Liver (tissue), 9 donors: ENCODE data around the gene ASB5. TPM values are rescaled to one million over a fixed set of nuclear protein-coding genes. Genes with fewer than 3 reads are reported as not detected.

Experiments
- DNase-seq: peaks from one replicate; pipeline ENCODE4 v3.0.0-alpha.2; 2017; ENCODE audit warnings: low spot score
- H3K27ac ChIP-seq, 2 donors: one replicate each; pipeline ENCODE4 v1.7.0; 2013; ENCODE audit warnings: inconsistent platforms in 2 of 2, low read length in 2 of 2, control low read depth in 1 of 2, low read depth in 1 of 2, mild to moderate bottlenecking in 1 of 2
- H3K27me3 ChIP-seq, 4 donors: one replicate each; pipeline versions ENCODE4 v1.6.1 to v1.7.0; 2013; ENCODE audit warnings: low read length in 3 of 4, inconsistent platforms in 1 of 4, mild to moderate bottlenecking in 1 of 4, moderate library complexity in 1 of 4; ENCODE audit not compliant: control insufficient read depth in 4 of 4, insufficient read depth in 4 of 4
- H3K36me3 ChIP-seq, 4 donors: one replicate each; pipeline versions ENCODE4 v1.6.1 to v1.7.0; 2013; ENCODE audit warnings: low read length in 3 of 4, mild to moderate bottlenecking in 3 of 4, low read depth in 1 of 4, moderate library complexity in 1 of 4; ENCODE audit not compliant: control insufficient read depth in 4 of 4, insufficient read depth in 3 of 4
- H3K4me1 ChIP-seq, 4 donors: one replicate each; pipeline versions ENCODE4 v1.6.1 to v1.7.0; 2013; ENCODE audit warnings: low read length in 3 of 4, mild to moderate bottlenecking in 3 of 4, moderate library complexity in 1 of 4; ENCODE audit not compliant: control insufficient read depth in 4 of 4, insufficient read depth in 4 of 4
- H3K4me3 ChIP-seq, 3 donors: one replicate each; pipeline versions ENCODE4 v1.6.1 to v1.7.0; 2013; ENCODE audit warnings: low read length in 3 of 3, control low read depth in 1 of 3, low read depth in 1 of 3, mild to moderate bottlenecking in 1 of 3
- H3K9ac ChIP-seq, 2 donors: one replicate each; pipeline ENCODE4 v1.7.0; 2013; ENCODE audit warnings: low read length in 2 of 2, mild to moderate bottlenecking in 2 of 2, moderate library complexity in 2 of 2, control low read depth in 1 of 2, low read depth in 1 of 2
- H3K9me3 ChIP-seq, 4 donors: one replicate each; pipeline versions ENCODE4 v1.6.1 to v1.7.0; 2013; ENCODE audit warnings: low read length in 3 of 4; ENCODE audit not compliant: control insufficient read depth in 4 of 4
- CTCF ChIP-seq: fragments of 150-350 bp; IDR thresholded peaks from 2 replicates; pipeline ENCODE4 v1.5.1; 2017; ENCODE audit warnings: improper control_type of control experiment, low read depth, low read length; ENCODE audit not compliant: missing input control
- EGR1 ChIP-seq, 2 donors: IDR thresholded peaks; 2 replicates each; pipeline ENCODE4 v1.6.1; 2016 to 2018; ENCODE audit warnings: antibody characterized with exemption in 2 of 2, low read depth in 2 of 2
- FOXA1 ChIP-seq: IDR thresholded peaks from 2 replicates; pipeline ENCODE4 v1.6.1; 2016; ENCODE audit warnings: antibody characterized with exemption
- FOXA2 ChIP-seq: IDR thresholded peaks from 2 replicates; pipeline ENCODE4 v1.6.1; 2016; ENCODE audit warnings: antibody characterized with exemption
- GABPA ChIP-seq, 2 donors: IDR thresholded peaks in 1 of 2; conservative IDR thresholded peaks in 1 of 2; 2 replicates each; pipeline ENCODE4 v1.6.1; 2016; ENCODE audit warnings: antibody characterized with exemption in 2 of 2, mild to moderate bottlenecking in 1 of 2, moderate library complexity in 1 of 2
- HNF4A ChIP-seq, 2 donors: conservative IDR thresholded peaks; 2 replicates each; pipeline ENCODE4 v1.6.1; 2016; ENCODE audit warnings: antibody characterized with exemption in 2 of 2, mild to moderate bottlenecking in 2 of 2
- HNF4G ChIP-seq: IDR thresholded peaks from 2 replicates; pipeline ENCODE4 v1.6.1; 2016; ENCODE audit warnings: antibody characterized with exemption
- JUND ChIP-seq, 2 donors: IDR thresholded peaks; 2 replicates each; pipeline ENCODE4 v1.6.1; 2016; ENCODE audit warnings: antibody characterized with exemption in 2 of 2
- MAX ChIP-seq: IDR thresholded peaks from 2 replicates; pipeline ENCODE4 v1.6.1; 2016; ENCODE audit warnings: antibody characterized with exemption
- NR2F2 ChIP-seq: IDR thresholded peaks from 2 replicates; pipeline ENCODE4 v1.6.1; 2016; ENCODE audit warnings: antibody characterized with exemption
- RAD21 ChIP-seq, 2 donors: IDR thresholded peaks; 2 replicates each; pipeline ENCODE4 v1.6.1; 2016; ENCODE audit warnings: antibody characterized with exemption in 2 of 2, mild to moderate bottlenecking in 2 of 2
- REST ChIP-seq: IDR thresholded peaks from 2 replicates; pipeline ENCODE4 v1.6.1; 2016; ENCODE audit warnings: antibody characterized with exemption, mild to moderate bottlenecking
- RXRA ChIP-seq, 2 donors: IDR thresholded peaks; 2 replicates each; pipeline ENCODE4 v1.6.1; 2017 to 2018; ENCODE audit warnings: antibody characterized with exemption in 2 of 2, mild to moderate bottlenecking in 1 of 2
- SP1 ChIP-seq: IDR thresholded peaks from 2 replicates; pipeline ENCODE4 v1.6.1; 2018; ENCODE audit warnings: antibody characterized with exemption, mild to moderate bottlenecking
- TAF1 ChIP-seq: conservative IDR thresholded peaks from 2 replicates; pipeline ENCODE4 v1.6.1; 2016; ENCODE audit warnings: antibody characterized with exemption, mild to moderate bottlenecking
- YY1 ChIP-seq: IDR thresholded peaks from 2 replicates; pipeline ENCODE4 v1.6.1; 2016; ENCODE audit warnings: antibody characterized with exemption, mild to moderate bottlenecking
- ZBTB33 ChIP-seq: IDR thresholded peaks from 2 replicates; pipeline ENCODE4 v1.6.1; 2016; ENCODE audit warnings: antibody characterized with exemption
- WGBS: extraction: QIAGEN DNeasy Blood & Tissue Kit; methylation state at CpG from one replicate; pipeline ENCODE4 v1.1.7; 2013; 5-methylcytosine and 5-hydroxymethylcytosine counted together
- polyA plus RNA-seq, 2 donors: library from polyadenylated mRNA; stranded (reverse) in 1 of 2; unstranded in 1 of 2; fragments of 200-250 nt in 1 of 2; fragments of >200 nt in 1 of 2; fragmentation: Nextera tagmentation in 1 of 2; extraction: Ambion mirVana in 1 of 2; gene quantifications; one replicate each; pipeline versions ENCODE4 v1.2.1 to v1.2.3, GENCODE V29; 2013 to 2015
- total RNA-seq, 2 donors: library from RNA; depleted of rRNA; stranded (reverse); fragments of >200 nt; gene quantifications; one replicate each; pipeline ENCODE4 v1.2.3, GENCODE V29; 2014
- donor health status: healthy.
- donor health status: healthy.
- donor health status: healthy.
- donor health status: healthy.
- donor health status: healthy.

The ASB5 gene
- total and polyA plus RNA-seq, 4 donors: 0.05 TPM; not detected in 3

GRCh38 chr4:176306837-176307665, 38.0 kb upstream of the ASB5 start:
- Histone ChIP-seq H3K4me3 (no peak overlapping the region), H3K27ac (no peak overlapping the region), H3K9me3 (no peaks in the 10 kb centered on the region), H3K9ac (no peak overlapping the region), H3K27me3 (peaks cover 0 to 4% (median under 1%) of the 10 kb centered on the region in 4 donors), H3K4me1 (no peaks in the 10 kb centered on the region), H3K36me3 (no peaks in the 10 kb centered on the region)
- TF ChIP-seq TAF1: no peak
- TF ChIP-seq EGR1 (IDR thresholded peaks at IDR 0.05; ENCODE audit: low read depth in 2 of 2): no peak
- TF ChIP-seq RXRA (IDR thresholded peaks at IDR 0.05): no peak
- TF ChIP-seq SP1: no peak
- no peak for TF ChIP-seq YY1
- no peak for TF ChIP-seq CTCF
- no peak for TF ChIP-seq JUND (IDR thresholded peaks at IDR 0.05)
- no peak for TF ChIP-seq HNF4A (conservative IDR thresholded peaks at IDR 0.05)
- no peak for TF ChIP-seq HNF4G
- TF ChIP-seq RAD21 (IDR thresholded peaks at IDR 0.05): no peak
- no peak for TF ChIP-seq FOXA1
- no peak for TF ChIP-seq REST
- no peak for TF ChIP-seq MAX
- TF ChIP-seq GABPA (IDR thresholded peaks at IDR 0.05 in 1 of 2, conservative IDR thresholded peaks at IDR 0.05 in 1 of 2): no peak
- TF ChIP-seq NR2F2: no peak
- no peak for TF ChIP-seq ZBTB33
- no peak for TF ChIP-seq FOXA2
- WGBS: 84% methylated on average over 6 of the region's 6 CpGs
- DNase-seq: no peak
